Small intestine (tissue), 16 donors: ENCODE results near the gene IFNA1. TPM values are rescaled to one million over a fixed set of nuclear protein-coding genes. Genes with fewer than 3 reads are reported as not detected.

ENCODE experiments used
- DNase-seq, 2 donors: peaks; one replicate each; pipeline versions ENCODE4 v3.0.0 to v3.0.0-alpha.2; 2013
- FAIRE-seq: peaks from 2 replicates; lab custom pipeline; 2012; peaks lifted over from hg19 to GRCh38; lab: Jason Lieb, UNC
- H3K27ac ChIP-seq, 3 donors: one replicate each; pipeline ENCODE4 v1.5.1; 2013; ENCODE audit warnings: low read length in 2 of 3, mild to moderate bottlenecking in 2 of 3, control low read depth in 1 of 3, inconsistent platforms in 1 of 3, low read depth in 1 of 3, moderate library complexity in 1 of 3
- H3K27me3 ChIP-seq, 3 donors: one replicate each; pipeline ENCODE4 v1.6.1; 2013; ENCODE audit warnings: low read length in 3 of 3, inconsistent platforms in 1 of 3; ENCODE audit not compliant: control insufficient read depth in 3 of 3, insufficient read depth in 3 of 3
- H3K36me3 ChIP-seq, 3 donors: one replicate each; pipeline ENCODE4 v1.6.1; 2013; ENCODE audit warnings: low read length in 3 of 3, inconsistent platforms in 1 of 3, low read depth in 1 of 3, mild to moderate bottlenecking in 1 of 3, moderate library complexity in 1 of 3; ENCODE audit not compliant: control insufficient read depth in 3 of 3, insufficient read depth in 2 of 3
- H3K4me1 ChIP-seq, 3 donors: one replicate each; pipeline ENCODE4 v1.6.1; 2013; ENCODE audit warnings: low read length in 2 of 3, inconsistent platforms in 1 of 3, low read depth in 1 of 3, mild to moderate bottlenecking in 1 of 3, moderate library complexity in 1 of 3; ENCODE audit not compliant: control insufficient read depth in 3 of 3, insufficient read depth in 2 of 3
- H3K4me3 ChIP-seq, 3 donors: one replicate each; pipeline ENCODE4 v1.5.1; 2013; ENCODE audit warnings: low read length in 3 of 3, control low read depth in 1 of 3, inconsistent platforms in 1 of 3, low read depth in 1 of 3, mild to moderate bottlenecking in 1 of 3, moderate library complexity in 1 of 3
- H3K9me3 ChIP-seq, 2 donors: one replicate each; pipeline ENCODE4 v1.6.1; 2013; ENCODE audit warnings: low read depth in 1 of 2, low read length in 1 of 2; ENCODE audit not compliant: control insufficient read depth in 2 of 2, insufficient read depth in 1 of 2
- WGBS, 3 donors: extraction: QIAGEN DNeasy Blood & Tissue Kit; methylation state at CpG; one replicate each; pipeline ENCODE4 v1.1.7; 2013; 5-methylcytosine and 5-hydroxymethylcytosine counted together
- long read RNA-seq, 10 donors: transcript quantifications; one replicate each; lab custom pipeline, GENCODE V29; 2026
- polyA plus RNA-seq, 4 donors: library from polyadenylated mRNA; stranded (reverse) in 3 of 4; unstranded in 1 of 4; fragments of 200-250 nt in 3 of 4; fragments of 120-200 nt in 1 of 4; gene quantifications; one replicate each; pipeline versions ENCODE4 v1.2.1 to v1.2.3, GENCODE V29; 2013
- donor health status: healthy with polysubstance abuse.
- donor health status: control.
- donor health status: control.
- donor health status: Bipolar disorder and iron deficiency.
- donor health status: healthy.

Gene IFNA1
- polyA plus RNA-seq, result not detected
- long read RNA-seq, donor 1, result 0 reads
- long read RNA-seq, donor 2, result 0 reads
- long read RNA-seq, donor 3, result 0 reads
- long read RNA-seq, donor 4, result 0 reads
- long read RNA-seq, donor 5, result 0 reads
- long read RNA-seq, donor 6, result 0 reads
- long read RNA-seq, donor 7, result 0 reads
- long read RNA-seq, donor 8, result 0 reads
- long read RNA-seq, donor 9, result 0 reads
- long read RNA-seq, donor 10, result 0 reads

- Histone ChIP-seq H3K9me3 (no peaks in the 10 kb centered on the region), H3K27ac (no peak within 1 kb of the TSS), H3K36me3 (no peaks in the 10 kb centered on the region), H3K27me3 (peaks cover 0 to 5% (median 0%) of the 10 kb centered on the region in 3 donors), H3K4me3 (no peak within 1 kb of the TSS), H3K4me1 (no peaks in the 10 kb centered on the region)
- WGBS, 3 donors, result 91 to 93% (median 91%) methylated on average over 4 of the region's 4 CpGs
- FAIRE-seq, result no peak
- no peak for DNase-seq
Measured at GRCh38 chr9:21440139-21440538, at the start of gene IFNA1. IFNA1 (plus strand) TSS chr9:21440439; CDS start chr9:21440508, 69 bp downstream.

GRCh38 chr9:21392270-21392669 lies 48.0 kb upstream of the IFNA1 start:
- Histone ChIP-seq H3K4me1 (no peaks in the 10 kb centered on the region), H3K4me3 (no peak overlapping the region), H3K27ac (no peak overlapping the region), H3K27me3 (peaks cover 0 to 16% (median 6%) of the 10 kb centered on the region in 3 donors), H3K9me3 (no peaks in the 10 kb centered on the region), H3K36me3 (no peaks in the 10 kb centered on the region)
- peak in 1 of 2 donors; percentile 9 for DNase-seq
- FAIRE-seq, result no peak
- 72 to 77% (median 74%) methylated on average over 6 of the region's 6 CpGs for WGBS, 3 donors

GRCh38 chr9:21395778-21396717 lies 44.2 kb upstream of the IFNA1 start:
- FAIRE-seq, result no peak
- peaks cover 0 to 23% (median 10%) of the 10 kb centered on the region in 3 donors for H3K27me3 ChIP-seq
- peak; percentile 20 to 55 for DNase-seq
- H3K4me3 ChIP-seq, result peak overlapping the region in 2 of 3 donors; percentile 43 to 48
- no peaks in the 10 kb centered on the region for H3K4me1 ChIP-seq
- H3K36me3 ChIP-seq, result no peaks in the 10 kb centered on the region
- no peaks in the 10 kb centered on the region for H3K9me3 ChIP-seq
- no peak overlapping the region for H3K27ac ChIP-seq
- WGBS, 3 donors, result 5 to 8% (median 8%) methylated on average over 40 of the region's 40 CpGs

- H3K27me3 ChIP-seq, result peaks cover 0 to 38% (median 20%) of the 10 kb centered on the region in 3 donors
- no peak overlapping the region for H3K4me3 ChIP-seq
- FAIRE-seq, result no peak
- no peaks in the 10 kb centered on the region for H3K36me3 ChIP-seq
- 79 to 92% (median 84%) methylated on average over 5 of the region's 5 CpGs for WGBS, 3 donors
- no peak overlapping the region for H3K27ac ChIP-seq
- H3K9me3 ChIP-seq, result no peaks in the 10 kb centered on the region
- H3K4me1 ChIP-seq, result peaks cover 0 to 5% (median 0%) of the 10 kb centered on the region in 3 donors
- DNase-seq, result no peak
Measured at GRCh38 chr9:21398955-21399489, 41.2 kb upstream of the IFNA1 start.

- H3K36me3 ChIP-seq, result no peaks in the 10 kb centered on the region
- no peak overlapping the region for H3K27ac ChIP-seq
- H3K9me3 ChIP-seq, result no peaks in the 10 kb centered on the region
- peaks cover 0 to 5% (median 0%) of the 10 kb centered on the region in 3 donors for H3K4me1 ChIP-seq
- FAIRE-seq, result no peak
- peaks cover 0 to 40% (median 20%) of the 10 kb centered on the region in 3 donors for H3K27me3 ChIP-seq
- peak in 1 of 2 donors; percentile 10 for DNase-seq
- WGBS, 3 donors, result 9 to 24% (median 16%) methylated on average over 3 of the region's 3 CpGs
- no peak overlapping the region for H3K4me3 ChIP-seq
Measured at GRCh38 chr9:21399956-21400355, 40.3 kb upstream of the IFNA1 start.

GRCh38 chr9:21402386-21403251 lies 37.6 kb upstream of the IFNA1 start:
- no peak overlapping the region for H3K27ac ChIP-seq
- no peaks in the 10 kb centered on the region for H3K9me3 ChIP-seq
- peak overlapping the region; percentile 7 to 18 (median 17) for H3K4me3 ChIP-seq
- H3K4me1 ChIP-seq, result peaks cover 0 to 5% (median 0%) of the 10 kb centered on the region in 3 donors
- peaks cover 0 to 31% (median 14%) of the 10 kb centered on the region in 3 donors for H3K27me3 ChIP-seq
- WGBS, 3 donors, result 3 to 4% (median 3%) methylated on average over 47 to 53 of the region's 53 CpGs
- FAIRE-seq (no peak), DNase-seq (peak in 1 of 2 donors; percentile 9)
- H3K36me3 ChIP-seq, result no peaks in the 10 kb centered on the region

GRCh38 chr9:21404146-21404545 lies 36.1 kb upstream of the IFNA1 start:
- H3K4me1 ChIP-seq, result peaks cover 0 to 5% (median 0%) of the 10 kb centered on the region in 3 donors
- H3K27ac ChIP-seq, result no peak overlapping the region
- DNase-seq, result no peak
- no peak overlapping the region for H3K4me3 ChIP-seq
- H3K36me3 ChIP-seq, result no peaks in the 10 kb centered on the region
- H3K9me3 ChIP-seq, result no peaks in the 10 kb centered on the region
- WGBS, 3 donors, result 64 to 77% (median 71%) methylated on average over 3 of the region's 3 CpGs
- no peak for FAIRE-seq
- peaks cover 0 to 26% (median 11%) of the 10 kb centered on the region in 3 donors for H3K27me3 ChIP-seq
